ENCODE results near the gene OTUD3. TPM values are rescaled to one million over a fixed set of nuclear protein-coding genes. Genes with fewer than 3 reads are reported as not detected.
A peak's percentile ranks its signal among the peaks of the same experiment; 100 is the strongest.
"Not testable (repeated sequence)": the region's sequence is repeated elsewhere in the genome, so short reads cannot be mapped to it uniquely, and the experiment has no call there.

Gene OTUD3, protein sequence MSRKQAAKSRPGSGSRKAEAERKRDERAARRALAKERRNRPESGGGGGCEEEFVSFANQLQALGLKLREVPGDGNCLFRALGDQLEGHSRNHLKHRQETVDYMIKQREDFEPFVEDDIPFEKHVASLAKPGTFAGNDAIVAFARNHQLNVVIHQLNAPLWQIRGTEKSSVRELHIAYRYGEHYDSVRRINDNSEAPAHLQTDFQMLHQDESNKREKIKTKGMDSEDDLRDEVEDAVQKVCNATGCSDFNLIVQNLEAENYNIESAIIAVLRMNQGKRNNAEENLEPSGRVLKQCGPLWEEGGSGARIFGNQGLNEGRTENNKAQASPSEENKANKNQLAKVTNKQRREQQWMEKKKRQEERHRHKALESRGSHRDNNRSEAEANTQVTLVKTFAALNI
- 2.7 TPM for total RNA-seq

DNA sequence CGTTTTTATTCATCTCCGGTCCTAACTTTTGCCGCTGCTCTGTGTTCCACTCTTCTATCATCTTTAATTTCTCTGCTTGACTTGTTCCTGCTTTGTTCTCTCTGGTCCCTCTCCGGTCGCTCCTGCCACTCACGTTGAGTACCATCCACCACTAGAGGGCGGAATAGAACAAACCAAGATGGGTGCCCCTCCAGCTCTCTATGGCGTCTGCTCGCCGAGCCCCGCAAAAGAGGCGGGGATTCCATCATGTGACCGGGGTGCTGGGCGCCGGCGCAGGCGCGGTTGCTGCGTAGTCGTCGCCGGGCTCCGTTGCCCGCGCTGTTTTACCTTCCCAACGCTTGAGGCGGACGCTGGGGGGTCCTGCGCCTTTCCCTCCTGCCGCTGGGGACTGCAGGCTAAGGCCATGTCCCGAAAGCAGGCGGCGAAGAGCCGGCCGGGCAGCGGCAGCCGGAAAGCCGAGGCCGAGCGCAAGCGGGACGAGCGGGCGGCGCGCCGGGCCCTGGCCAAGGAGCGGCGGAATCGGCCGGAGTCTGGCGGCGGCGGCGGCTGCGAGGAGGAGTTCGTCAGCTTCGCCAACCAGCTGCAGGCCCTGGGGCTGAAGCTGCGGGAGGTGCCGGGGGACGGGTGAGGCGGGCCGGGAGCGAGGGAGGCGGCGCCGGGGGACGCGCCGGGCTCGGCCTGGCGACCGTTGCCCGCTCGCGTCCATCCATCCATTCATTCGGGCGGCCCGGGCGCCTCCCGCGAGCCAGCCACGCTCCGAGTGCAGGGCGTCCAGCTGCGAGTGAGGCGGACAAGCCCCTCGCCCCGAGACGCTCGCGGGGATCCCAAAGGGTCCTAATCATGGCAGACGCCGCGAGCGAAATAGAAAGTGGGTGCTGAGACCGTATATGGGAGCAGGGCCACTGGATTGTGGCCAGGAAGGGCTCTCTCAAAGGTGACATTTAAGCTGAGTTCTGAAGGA is at the start of gene OTUD3:
TSS of gene OTUD3 (plus strand) at position 285 of the 961 bp plus-strand sequence. CDS start at position 404, 119 bp downstream.
- DNase-seq (ENCODE audit: low read depth in 2 of 3, low spot score in 2 of 3) = peak; percentile 88 to 99 (median 98)

DNA sequence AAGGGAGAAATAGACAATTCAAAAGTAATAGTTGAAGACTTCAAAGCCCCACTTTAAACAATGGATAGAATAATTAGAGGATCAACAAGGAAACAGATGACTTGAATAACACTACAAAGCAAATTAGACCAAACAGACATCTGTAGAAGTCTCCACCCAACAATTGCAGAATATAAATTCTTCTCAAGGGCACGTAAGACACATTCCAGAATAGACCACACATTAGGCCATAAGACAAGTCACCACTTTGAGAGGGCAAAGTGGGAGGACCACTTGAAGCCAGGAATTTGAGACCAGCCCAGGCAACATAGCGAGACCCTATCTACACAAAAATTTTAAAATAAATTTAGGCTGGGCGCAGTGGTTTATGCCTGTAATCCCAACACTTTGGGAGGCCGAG is 46.6 kb upstream of the OTUD3 start:
- DNase-seq (ENCODE audit: low read depth in 2 of 3, low spot score in 2 of 3) = no peak

DNA sequence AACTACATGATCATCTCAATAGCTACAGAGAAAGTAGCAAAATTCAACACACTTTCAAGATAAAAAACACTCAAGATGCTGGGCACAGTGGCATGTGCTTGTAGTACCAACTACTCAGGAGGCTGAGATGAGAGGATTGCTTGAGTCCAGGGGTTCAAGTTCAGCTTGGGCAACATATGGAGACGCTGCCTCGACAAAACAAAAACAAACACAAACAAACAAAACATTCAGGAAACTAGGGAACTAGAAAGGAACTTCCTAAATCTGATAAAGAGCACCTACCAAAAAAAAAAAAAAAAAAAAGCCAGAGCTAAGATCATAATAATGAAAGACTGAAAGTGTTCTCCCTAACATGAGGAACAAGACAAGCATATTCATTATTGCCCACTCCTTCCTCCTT is 44.3 kb upstream of the OTUD3 start:
- no peak for DNase-seq (ENCODE audit: low read depth in 2 of 3, low spot score in 2 of 3)

DNA sequence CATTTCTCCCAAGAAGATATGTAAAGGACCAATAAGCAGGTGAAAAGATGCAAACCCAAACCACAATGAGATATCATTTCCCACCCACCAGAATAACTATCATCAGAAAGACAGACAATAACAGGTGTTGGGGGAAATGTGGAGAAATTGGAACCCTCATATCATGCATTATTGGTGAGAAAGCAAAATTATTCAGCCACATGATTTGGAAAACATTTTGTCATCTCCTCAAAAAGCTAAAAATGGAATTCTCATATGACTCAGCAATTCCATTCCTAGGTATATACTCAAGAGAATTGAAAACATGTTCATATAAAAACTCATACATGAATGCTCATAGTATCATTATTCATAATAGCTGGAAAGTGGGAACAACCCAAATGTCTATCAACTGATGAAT is 42.0 kb upstream of the OTUD3 start:
- DNase-seq (ENCODE audit: low read depth in 2 of 3, low spot score in 2 of 3) = no peak

DNA sequence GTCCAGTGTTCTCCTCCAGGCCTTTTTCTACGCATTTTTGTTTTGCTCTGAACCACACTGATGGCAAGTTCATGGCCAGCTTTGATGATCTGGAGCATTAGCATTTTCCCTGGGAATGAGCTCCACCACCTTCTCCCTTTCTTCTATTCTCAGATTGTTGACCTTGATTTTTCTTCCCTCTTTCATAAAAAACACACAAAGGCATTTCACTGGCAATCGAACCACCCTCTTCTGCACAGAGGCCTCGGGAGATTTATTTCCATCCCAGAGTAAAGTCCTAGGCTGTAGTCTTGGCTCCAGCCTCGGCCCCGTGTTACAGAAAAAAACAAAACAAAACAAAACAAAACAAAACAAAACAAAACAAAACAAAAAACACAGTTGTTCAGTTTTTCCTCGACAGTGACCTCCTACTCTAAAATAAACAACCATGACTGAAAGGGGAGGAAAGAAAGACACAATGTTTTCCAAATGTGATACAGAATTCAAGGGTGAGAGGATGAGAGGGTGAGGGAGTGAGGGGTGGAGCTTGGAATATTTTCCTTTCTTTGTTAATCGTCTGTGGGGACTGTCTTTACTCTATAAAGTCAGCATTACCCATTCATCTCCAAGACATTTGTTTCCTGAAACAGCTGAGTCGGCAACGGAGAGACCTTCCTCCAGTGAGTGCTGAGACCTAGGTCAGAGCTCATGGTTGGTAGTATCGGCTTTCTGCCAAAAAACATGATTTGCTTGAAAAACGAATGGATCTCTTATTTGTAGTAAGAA is 37.3 kb upstream of the OTUD3 start:
- DNase-seq (ENCODE audit: low read depth in 2 of 3, low spot score in 2 of 3) = peak in 1 of 3 donors; percentile 6

DNA sequence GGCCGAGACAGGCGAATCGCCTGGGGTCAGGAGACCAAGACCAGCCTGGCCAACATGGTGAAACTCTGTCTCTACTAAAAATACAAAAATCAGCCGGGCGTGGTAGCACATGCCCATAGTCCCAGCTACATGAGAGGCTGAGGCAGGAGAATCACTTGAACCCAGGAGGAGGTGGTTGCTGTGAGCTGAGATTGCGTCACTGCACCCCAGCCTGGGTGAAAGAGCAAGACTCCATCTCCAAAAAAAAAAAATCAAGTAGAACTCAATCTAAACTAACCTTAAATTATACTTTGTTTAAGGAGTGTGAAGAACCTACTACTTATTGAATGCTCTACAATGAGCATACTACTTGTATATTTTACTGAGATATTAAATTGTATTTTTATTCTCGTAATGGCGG is 36.6 kb upstream of the OTUD3 start:
- no peak for DNase-seq (ENCODE audit: low read depth in 2 of 3, low spot score in 2 of 3)

DNA sequence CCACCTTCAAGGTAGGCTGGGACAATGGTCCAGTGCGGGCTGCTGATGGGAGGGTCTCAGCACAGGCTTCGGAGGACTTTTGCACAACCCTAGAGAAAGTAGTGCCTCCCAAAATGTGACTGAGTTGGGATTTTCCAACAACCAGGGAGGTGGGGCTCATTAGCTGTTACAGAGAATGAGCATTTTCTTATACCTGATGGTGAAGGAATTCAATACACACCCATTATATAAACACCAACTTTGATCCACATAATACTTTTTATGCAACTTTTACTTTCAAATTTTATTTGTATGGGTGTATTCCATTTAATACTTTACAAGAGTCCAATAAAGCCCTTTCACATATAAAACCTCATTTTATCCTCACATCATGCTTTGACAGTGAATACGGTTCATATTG is 35.9 kb upstream of the OTUD3 start:
- no peak for DNase-seq (ENCODE audit: low read depth in 2 of 3, low spot score in 2 of 3)

DNA sequence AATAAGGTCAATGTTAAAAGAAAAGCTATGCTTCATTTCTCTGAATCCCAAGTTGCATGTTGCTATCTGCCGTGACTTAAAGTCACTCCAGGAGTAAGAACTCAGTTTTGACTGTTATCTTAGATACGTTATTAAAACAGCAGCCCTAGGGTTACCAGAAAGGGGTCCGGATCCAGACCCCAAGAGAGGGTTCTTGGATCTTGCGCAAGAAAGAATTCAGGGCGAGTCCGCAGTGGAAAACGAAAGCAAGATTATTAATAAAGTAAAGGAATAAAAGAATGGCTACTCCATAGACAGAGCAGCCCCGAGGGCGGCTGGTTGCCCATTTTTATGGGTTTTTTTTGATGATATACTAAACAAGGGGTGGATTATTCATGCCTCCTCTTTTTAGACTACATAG is 34.9 kb upstream of the OTUD3 start:
- DNase-seq (ENCODE audit: low read depth in 2 of 3, low spot score in 2 of 3) = not testable (repeated sequence)

DNA sequence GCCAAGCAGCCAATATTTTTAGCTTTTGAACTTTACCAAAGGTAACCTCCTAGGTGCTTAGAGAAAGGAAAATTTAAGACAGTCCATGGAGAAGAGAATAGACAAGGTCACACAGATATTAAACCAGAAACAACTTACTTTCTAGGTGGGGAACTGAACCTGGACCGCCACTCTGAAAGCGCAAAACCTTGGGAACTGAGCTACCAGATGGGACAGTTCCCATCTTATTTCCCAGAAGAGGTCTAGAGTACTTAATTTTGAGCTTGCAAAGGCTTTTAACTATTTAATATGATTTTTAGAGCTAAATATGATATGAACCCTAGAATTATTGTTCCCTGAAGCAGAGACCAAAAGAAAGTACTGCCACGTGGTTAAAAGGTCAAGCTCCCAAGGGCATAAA is 32.9 kb upstream of the OTUD3 start:
- DNase-seq (ENCODE audit: low read depth in 2 of 3, low spot score in 2 of 3) = not testable (repeated sequence)

DNA sequence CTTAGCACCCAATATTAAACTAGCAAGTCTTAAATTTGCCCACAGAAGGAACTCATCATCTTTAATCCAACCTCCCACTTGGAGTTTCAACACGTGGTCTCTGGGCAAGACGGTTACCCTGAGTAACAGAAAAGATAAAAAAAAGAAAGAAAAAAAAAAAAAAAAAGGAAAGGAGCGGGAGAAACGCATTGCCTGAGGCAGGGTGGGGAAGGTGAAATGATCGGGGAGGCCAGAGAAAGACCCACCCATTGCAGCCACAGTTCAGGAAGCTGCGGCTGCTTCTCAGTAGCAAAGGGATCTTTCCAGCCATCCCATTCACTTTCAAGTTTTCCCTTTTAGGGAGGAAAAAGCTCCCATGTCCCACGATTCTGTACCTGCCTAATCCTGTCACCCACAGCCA is 32.0 kb upstream of the OTUD3 start:
- DNase-seq (ENCODE audit: low read depth in 2 of 3, low spot score in 2 of 3) = no peak

DNA sequence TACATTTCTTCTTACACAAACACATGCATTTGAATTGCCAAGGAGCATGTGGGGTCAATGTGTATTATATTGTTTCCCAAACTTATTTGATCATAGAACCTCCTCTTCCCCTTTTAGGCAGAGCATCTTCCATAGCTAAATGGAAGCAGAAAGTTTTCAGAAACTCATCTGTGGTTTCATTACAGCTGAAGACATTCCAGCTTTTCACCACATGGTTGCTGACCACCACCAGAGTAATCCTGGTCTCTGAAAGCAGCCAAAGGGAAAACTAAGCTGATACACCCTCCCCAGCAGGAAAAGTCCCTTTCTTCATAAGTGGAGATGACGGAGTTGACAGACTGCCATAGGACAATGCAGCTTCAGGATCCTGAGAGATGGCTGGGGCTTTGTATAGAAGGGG is 30.2 kb upstream of the OTUD3 start:
- no peak for DNase-seq (ENCODE audit: low read depth in 2 of 3, low spot score in 2 of 3)

DNA sequence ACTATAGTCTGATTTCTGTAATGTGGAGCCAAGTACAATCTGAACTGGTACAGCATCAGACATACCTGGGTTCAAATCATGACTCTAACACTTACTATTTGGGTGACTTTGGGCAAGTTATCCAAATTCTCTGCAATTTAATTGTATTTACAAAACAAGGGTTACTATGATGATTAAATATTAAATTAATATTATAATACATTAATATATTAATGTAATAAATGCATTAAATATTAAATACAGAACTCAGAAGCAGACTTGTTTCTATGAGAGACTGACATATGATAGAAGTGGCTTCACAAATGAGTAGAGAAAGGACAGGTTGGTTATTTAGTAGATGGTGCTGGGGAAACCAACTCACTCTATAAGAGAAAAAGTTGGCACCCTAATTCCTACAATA is 27.3 kb upstream of the OTUD3 start:
- DNase-seq (ENCODE audit: low read depth in 2 of 3, low spot score in 2 of 3) = no peak

DNA sequence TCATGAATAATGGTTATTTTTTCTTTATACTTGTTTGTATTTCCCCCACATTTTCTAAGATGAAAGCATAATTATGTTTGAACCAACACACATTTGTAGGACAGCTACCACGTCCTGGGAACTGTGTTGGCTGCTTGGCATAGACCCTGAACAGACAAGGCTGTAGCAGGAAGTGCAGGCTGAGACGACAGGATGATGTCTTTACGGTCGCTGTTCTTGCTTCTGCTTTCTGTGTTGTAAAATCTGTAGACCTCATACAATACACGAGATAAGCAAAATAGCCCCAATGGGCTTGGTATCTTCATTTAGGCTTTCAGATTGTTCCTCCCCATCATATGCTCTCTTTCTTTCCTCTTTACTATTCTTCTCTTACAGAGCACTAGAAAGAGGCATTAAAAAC is 23.3 kb upstream of the OTUD3 start:
- DNase-seq (ENCODE audit: low read depth in 2 of 3, low spot score in 2 of 3) = peak in 2 of 3 donors; percentile 9 to 40

DNA sequence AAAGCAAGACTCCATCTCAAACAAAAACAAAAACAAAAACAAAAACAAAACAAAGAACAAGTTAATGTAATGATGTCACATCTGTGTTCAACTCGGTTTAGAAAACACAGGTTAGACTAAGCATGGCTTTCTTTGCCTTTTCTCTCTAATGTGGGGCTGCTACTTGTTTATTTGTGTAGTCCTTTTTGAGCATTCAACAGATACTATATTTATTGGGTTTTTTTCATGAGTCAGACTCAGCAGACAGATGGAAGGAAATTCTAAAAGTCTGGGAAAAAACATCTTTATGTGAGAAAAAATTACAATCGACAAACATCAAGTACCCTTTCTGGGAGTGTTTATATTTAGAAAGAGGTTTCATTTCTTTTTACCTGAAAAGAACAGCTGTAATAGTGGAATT is 22.3 kb upstream of the OTUD3 start:
- DNase-seq (ENCODE audit: low read depth in 2 of 3, low spot score in 2 of 3) = no peak

DNA sequence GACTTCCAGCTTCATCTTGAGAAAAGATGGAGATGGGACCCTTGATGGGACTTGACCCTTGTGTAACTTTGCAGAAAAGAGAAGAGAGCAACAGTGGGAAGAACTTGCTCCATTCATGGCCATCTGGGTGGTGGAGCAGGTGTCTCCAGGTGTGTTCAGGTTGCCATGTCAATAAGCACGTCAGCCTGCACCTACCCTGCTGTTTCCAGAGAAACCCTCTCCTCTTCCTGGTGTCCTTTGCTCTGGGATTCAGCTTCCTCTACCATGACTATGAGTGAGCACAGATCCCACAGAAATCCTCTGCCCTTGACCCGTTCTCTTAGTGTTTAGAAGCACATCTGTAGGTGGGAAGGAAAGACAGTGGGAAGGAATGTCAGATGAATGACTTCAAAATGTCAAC is 21.8 kb upstream of the OTUD3 start:
- no peak for DNase-seq (ENCODE audit: low read depth in 2 of 3, low spot score in 2 of 3)

DNA sequence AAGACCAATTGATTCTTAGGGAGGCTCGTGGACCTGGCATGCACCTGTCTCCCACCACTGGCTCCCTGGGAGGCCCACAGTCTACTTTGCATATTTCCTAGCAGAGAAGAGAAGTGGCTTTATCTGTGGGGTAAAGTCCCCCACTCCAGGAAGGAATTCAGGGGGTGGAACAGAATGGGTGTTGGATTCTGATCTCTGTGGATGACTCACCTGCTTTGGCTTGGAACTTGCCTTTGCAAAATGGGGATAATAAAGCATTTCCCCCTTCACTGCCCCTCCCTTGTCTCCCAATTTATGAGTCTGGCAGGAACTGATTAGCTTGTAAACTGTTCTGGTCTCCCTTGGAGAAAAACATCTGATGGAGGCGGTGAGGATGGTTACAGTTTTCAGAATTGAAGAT is 21.2 kb upstream of the OTUD3 start:
- DNase-seq (ENCODE audit: low read depth in 2 of 3, low spot score in 2 of 3) = no peak

DNA sequence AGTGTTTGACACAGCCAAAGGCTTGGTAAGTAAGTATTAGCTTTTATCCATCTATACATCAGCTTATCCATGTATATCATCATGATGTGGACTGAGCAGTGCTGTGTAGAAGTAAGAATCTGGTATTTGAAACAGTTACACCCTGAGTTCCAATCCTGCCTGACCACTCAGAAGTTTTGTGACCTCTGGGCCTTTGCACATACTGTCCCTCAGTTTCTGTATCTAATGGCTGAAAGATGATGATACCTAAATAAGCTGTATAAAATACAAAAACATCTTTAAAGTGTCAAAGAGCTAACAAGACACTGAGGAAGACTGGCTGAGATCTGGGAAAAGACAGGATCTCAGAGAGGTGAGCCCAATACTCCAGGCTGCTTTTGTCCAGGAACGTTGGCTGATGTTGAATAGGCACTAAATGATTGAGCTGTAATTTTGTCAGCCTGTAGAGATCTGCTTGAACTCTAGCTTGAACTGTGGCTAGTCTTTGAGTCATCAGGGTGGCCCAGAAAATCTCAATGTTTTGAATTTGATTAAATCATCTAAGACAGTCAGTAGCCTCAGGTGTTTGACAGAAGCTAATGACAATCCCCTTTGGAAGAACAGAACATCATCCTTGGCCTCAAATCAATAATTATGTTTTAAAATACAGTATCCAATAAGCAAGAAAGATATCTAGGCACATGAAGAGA is 20.2 kb upstream of the OTUD3 start:
- no peak for DNase-seq (ENCODE audit: low read depth in 2 of 3, low spot score in 2 of 3)

DNA sequence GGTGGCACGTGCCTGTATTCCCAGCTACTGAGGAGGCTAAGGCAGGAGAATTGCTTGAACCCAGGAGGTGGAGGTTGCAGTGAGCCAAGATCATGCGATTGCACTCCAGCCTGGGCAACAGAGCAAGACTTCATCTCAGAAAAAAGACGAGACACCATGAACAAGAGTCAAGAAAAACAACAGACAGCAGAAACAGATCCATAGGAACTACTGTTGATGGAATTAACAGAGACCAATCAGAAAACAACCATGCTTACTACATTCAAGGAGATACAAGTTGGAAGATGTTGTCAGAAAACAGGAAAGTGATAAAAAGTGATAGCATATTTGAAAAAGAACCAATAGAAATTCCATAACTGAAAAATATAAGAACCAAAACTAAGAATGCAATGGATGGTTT is 19.3 kb upstream of the OTUD3 start:
- DNase-seq (ENCODE audit: low read depth in 2 of 3, low spot score in 2 of 3) = no peak

DNA sequence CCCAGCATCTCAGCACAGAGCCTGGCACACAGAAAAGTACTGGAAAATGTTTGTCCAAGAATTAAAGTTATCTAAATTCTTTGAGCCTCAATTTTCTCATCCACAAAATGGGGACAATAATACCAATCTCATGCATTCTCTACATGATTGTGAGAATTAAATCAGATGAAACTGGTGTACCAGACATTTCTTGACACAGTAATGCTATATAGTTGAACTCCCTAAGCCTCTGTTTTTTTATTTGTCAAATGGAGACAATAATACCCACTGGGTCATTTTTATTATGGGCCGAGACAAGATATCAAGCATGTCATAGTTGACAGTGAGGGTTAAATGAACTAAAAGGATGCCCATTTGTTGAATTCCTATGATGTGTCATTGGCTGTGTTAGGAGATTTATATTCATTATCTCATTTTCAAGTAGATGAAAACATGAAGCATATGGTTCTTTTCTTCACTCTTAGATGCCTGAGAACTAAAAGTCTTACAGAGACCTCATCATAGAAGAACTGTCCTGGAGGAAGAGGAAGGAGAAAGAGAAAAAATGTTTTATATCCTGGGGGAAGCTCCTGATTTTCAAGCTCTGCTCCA is 17.5 kb upstream of the OTUD3 start:
- DNase-seq (ENCODE audit: low read depth in 2 of 3, low spot score in 2 of 3) = no peak

DNA sequence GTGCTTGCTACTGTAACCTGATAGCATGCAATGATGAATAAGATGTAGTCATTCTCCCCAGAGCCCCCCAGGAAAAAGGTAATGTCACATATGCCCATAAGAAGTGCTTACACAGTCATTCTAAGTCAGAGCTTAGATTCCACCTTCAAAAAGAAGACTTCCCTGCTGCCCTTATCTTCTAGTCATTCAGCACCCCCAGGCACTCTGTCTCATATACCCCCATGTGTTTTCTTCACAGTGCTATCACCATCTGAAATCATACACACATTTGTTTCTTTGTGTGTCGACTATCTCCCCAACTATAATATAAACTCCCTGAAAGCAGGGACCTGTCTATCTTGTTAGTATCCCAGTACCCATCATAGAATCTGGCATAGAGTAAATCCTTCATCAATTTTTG is 16.2 kb upstream of the OTUD3 start:
- DNase-seq (ENCODE audit: low read depth in 2 of 3, low spot score in 2 of 3) = no peak
